OCI-LY7 (cell line): ENCODE data around the gene UBL4A.

Experiments used
- EZH2phosphoT487 ChIP-seq: fragments of 200-600 bp; sonication (generic); IDR thresholded peaks from 2 replicates; pipeline ENCODE4 v1.6.1; 2018; ENCODE audit warnings: low read depth, borderline replicate concordance, mild to moderate bottlenecking, mixed run types, antibody characterized with exemption, low read length, moderate library complexity, mixed read lengths
- TF ChIP-seq, protein P1 (sequence below): fragments of 200-600 bp; sonication (generic); conservative IDR thresholded peaks from 2 replicates; pipeline ENCODE4 v1.5.1; 2014; ENCODE audit warnings: mild to moderate bottlenecking, antibody characterized with exemption, low read length, moderate library complexity, mixed read lengths

DNA sequence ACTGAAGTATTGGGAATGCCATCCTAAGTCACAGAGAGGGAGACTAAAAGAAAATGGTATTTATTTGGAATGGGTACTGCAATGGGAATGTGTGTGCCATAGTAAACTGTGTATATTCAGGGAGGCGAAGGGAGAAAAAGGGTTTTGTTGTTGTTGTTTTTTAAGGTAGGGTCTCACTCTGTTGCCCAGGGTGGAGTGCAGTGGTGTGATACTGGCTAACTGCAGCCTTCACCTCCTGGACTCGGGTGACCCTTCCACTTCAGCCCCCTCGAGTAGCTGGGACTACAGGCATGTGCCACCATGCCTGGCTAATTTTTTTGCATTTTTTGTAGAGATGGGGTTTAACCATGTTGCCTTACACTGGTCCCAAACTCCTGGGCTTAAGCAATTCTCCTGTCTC is 8.3 kb upstream of the UBL4A start:
- TF ChIP-seq, protein P1, sequence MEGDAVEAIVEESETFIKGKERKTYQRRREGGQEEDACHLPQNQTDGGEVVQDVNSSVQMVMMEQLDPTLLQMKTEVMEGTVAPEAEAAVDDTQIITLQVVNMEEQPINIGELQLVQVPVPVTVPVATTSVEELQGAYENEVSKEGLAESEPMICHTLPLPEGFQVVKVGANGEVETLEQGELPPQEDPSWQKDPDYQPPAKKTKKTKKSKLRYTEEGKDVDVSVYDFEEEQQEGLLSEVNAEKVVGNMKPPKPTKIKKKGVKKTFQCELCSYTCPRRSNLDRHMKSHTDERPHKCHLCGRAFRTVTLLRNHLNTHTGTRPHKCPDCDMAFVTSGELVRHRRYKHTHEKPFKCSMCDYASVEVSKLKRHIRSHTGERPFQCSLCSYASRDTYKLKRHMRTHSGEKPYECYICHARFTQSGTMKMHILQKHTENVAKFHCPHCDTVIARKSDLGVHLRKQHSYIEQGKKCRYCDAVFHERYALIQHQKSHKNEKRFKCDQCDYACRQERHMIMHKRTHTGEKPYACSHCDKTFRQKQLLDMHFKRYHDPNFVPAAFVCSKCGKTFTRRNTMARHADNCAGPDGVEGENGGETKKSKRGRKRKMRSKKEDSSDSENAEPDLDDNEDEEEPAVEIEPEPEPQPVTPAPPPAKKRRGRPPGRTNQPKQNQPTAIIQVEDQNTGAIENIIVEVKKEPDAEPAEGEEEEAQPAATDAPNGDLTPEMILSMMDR, result no peak
- no peak for TF ChIP-seq EZH2phosphoT487
